SW 1271 (cell line): ENCODE measurements around the gene CHIA.
"Not testable (repeated sequence)": the region's sequence is repeated elsewhere in the genome, so short reads cannot be mapped to it uniquely, and the experiment has no call there.

ENCODE experiments used
- DNase-seq, 2 experiments: peaks; one replicate each; lab custom pipeline; 2025; lab: John Stamatoyannopoulos, UW

CHIA gene

GRCh38 chr1:111285879-111286278 is 4.8 kb upstream of the CHIA start:
- DNase-seq: no peak

DNA sequence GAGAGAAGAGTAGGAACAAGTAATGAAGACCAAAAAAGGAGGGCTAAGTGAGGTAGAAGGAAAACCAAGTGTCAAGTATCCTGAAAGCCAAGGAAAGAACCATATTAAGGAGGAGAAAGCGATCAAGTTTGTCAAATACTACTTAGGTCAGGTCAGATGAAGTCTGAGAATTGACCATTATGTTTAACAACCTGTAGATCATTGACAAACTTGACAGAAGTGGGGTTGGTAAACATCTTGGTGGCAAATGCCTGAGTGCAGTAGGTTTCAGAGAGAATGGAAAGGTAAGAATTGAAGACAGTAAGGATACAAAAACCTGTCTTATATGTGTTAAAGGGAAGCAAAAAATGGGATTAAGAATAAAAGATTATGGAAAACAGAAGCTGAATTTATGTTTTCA is 3.7 kb upstream of the CHIA start:
- no peak for DNase-seq

DNA sequence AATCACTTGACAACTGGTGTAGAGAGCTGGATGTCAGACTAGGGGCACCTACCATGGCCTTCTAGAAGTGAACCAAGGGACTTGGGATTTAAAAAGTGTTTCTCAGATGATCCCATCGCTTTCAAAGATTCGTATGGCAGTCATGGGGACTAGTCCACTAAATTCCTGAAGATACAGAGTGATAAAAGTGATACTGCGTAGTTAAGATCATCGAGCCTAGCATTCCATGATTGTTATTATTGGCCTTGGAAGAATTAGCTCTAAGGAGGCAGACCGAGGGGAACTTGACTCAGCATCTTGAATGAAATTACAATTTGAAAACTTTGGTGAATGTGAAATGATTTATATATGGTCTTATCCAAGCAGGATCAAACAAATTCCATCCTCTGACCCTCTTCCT is 1.3 kb upstream of the CHIA start:
- DNase-seq: no peak

GRCh38 chr1:111290104-111290503 is 547 bp upstream of the CHIA start:
- DNase-seq: no peak

DNA sequence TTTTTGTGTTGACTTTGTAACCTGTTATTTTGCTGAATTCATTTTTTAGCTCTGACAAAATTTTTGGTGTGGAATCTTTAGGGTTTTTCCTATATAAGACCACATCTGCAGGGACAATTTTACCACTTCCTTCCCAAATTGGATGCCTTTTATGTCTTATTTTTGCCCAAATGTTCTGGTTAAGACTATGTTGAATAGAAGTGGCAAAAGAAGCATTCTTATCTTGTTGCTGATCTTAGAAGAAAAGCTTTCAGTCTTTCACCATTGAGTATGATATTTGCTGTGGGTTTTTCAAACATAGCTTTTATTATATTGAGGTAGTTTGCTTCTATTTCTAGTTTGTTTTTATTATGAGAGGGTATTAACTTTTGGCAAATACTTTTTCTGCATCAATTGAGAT is 3.7 kb downstream of the CHIA start:
- DNase-seq: no peak

DNA sequence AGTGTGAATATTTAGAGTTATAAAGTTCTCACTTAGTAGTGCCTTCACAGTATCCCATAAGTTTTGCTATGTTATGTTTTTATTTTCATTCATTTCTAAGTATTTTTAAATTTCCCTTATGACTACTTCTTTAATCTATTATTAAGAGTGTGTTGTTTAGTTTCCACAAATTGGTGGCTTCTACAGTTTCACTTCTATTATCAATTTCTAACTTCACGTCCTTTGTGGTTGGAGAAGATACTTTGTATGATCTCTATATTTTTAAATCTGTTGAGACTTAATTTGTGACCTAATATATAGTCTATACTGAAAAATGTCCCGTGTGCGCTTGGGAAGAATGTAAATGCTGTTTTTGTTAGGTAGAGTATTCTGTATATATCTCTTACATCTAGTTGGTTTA is 11.7 kb downstream of the CHIA start:
- no peak for DNase-seq

- DNase-seq: no peak
These were observed 19.0 kb downstream of the CHIA start for GRCh38 chr1:111309690-111310089.

DNA sequence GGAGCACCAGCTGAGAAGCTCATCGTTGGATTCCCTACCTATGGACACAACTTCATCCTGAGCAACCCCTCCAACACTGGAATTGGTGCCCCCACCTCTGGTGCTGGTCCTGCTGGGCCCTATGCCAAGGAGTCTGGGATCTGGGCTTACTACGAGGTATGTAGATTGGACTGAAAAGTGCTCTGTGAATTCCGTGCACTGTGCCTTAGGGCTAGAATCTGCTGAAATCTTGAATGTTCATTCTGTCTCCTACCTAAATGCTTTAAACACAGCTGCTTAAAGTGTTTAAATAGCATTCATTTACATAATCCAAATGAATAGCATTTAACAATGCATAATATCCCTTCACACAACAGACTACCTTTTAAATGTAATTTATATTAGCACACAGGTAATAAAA is 27.9 kb downstream of the CHIA start:
- DNase-seq: no peak

DNA sequence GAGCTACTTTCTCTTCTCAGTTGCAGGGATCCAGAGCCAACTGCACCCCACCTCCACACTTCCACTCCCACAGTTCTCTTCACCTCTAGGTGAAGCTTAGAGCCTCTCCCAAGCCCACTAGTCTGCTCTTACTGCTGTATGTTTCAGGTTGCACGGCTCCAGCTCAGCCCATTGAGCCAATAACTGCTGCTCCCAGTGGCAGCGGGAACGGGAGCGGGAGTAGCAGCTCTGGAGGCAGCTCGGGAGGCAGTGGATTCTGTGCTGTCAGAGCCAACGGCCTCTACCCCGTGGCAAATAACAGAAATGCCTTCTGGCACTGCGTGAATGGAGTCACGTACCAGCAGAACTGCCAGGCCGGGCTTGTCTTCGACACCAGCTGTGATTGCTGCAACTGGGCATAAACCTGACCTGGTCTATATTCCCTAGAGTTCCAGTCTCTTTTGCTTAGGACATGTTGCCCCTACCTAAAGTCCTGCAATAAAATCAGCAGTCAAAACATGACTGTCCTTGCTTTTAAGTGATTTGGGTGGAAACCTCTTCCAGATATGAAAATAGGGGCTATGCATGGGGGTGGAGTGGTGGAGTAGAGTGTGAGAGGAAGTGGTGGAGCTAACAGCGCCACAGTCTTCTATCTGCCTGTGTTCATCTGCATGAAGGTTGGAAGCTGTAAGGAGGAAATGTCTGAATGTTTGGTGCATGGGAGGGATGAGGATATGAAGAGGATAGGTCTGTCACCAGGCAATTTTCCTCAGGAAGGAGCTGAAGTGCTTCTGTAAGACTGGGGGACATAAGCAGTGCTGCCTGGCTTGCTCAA is 29.6 kb downstream of the CHIA start:
- no peak for DNase-seq

- no peak for DNase-seq
These were observed 32.6 kb downstream of the CHIA start for GRCh38 chr1:111323231-111323630.

GRCh38 chr1:111332190-111332589 is 41.5 kb downstream of the CHIA start:
- no peak for DNase-seq

- peak in 1 of 2 experiments; percentile 3 for DNase-seq
These were observed 43.5 kb downstream of the CHIA start for GRCh38 chr1:111334169-111334568.

DNA sequence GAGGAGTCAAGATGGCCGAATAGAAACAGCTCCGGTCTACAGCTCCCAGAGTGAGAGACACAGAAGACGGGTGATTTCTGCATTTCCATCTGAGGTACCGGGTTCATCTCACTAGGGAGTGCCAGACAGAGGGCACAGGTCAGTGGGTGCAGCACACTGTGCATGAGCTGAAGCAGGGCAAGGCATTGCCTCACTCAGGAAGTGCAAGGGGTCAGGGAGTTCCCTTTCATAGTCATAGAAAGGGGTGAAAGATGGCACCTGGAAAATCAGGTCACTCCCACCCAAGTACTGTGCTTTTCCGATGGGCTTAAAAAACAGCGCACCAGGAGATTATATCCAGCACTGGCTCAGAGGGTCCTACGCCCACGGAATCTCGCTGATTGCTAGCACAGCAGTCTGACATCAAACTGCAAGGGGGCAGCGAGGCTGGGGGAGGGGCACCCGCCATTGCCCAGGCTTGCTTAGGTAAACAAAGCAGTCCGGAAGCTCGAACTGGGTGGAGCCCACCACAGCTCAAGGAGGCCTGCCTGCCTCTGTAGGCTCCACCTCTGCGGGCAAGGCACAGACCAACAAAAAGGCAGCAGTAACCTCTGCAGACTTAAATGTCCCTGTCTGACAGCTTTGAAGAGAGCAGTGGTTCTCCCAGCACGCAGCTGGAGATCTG is 44.7 kb downstream of the CHIA start:
- not testable (repeated sequence) for DNase-seq

- DNase-seq: not testable (repeated sequence)
These were observed 48.2 kb downstream of the CHIA start for GRCh38 chr1:111338849-111339248.

GRCh38 chr1:111346089-111346885 is 55.6 kb downstream of the CHIA start:
- DNase-seq: no peak

DNA sequence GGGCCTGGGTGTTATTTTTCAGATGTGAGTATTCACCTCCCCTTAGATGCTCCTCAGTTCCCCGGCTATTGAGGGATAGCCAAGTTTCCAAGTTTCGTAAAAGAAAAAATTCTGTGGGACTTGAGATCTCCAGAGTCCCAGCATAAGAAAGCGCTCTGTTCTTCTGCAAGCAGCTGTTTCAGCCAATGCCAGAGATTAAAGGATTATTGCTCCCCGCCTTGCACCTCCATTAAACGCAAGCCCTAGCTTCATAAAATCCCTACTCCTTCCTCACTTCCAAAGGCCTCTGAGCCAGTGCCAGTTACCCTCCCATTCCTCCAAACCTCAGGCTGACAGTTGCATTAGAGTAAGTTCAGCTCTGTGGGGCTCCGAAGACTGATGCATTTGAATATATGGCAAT is 56.4 kb downstream of the CHIA start:
- DNase-seq: no peak

DNA sequence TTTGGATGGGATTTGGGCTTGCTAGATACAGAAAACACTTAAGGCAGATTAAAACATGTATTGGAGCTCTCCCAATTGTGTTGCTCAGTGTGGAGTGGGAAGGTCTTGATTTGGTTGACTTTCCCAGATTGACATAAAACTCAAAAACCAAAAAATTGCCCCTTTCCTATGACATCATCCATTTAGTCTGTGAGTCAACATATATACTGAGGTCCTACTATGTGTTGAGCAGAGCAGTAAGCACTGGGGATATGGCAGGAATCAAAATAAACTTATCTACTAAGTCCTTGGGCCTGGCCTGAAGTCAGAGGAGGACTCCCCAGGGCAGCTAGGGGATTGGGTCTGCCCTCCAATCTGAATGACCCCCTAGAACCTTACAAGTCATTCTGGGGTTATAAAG is 61.0 kb downstream of the CHIA start:
- DNase-seq: no peak

- DNase-seq: no peak
These were observed 63.9 kb downstream of the CHIA start for GRCh38 chr1:111354584-111354983.

GRCh38 chr1:111358964-111359363 is 68.3 kb downstream of the CHIA start:
- no peak for DNase-seq

DNA sequence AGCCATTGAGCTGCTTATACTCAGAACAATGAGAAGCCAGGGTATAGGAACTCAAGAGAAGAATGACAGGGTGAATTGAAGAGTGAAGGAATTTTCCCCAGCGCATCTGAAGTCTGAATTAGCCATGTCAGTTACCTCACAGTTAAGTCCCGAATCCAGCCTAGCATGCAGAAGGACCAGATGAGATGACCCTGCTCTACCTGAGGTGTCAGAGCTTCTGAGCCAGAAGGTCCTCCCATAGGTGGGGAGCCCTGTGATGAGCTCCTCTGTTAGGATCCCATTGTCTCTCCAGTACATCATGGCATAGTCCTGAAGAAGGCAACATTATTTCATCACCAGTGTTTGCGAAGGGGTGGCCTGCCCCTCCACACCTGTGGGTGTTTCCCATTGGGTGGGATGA is 68.7 kb downstream of the CHIA start:
- no peak for DNase-seq

GRCh38 chr1:111360257-111360656 is 69.6 kb downstream of the CHIA start:
- DNase-seq: not testable (repeated sequence)

- DNase-seq: no peak
These were observed 71.1 kb downstream of the CHIA start for GRCh38 chr1:111361761-111362160.

DNA sequence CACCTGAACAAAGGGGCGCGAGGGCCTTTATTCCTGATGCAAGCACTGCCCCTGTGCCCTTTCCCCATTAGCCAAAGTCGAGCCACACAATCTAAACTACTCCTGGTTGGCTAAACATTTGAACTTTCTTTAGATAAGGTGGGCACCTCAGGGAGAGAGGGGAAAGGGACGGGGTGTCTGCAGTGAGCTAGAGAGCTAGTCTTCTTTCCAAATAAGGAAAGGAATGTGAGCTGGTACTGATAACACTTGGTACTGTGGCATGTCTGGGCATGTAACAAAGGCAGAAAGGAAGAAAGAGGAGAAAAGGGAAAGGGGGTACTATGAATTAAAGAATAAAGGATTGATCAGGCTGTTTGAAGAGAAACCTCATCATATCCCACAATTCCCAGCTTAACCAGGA is 74.0 kb downstream of the CHIA start:
- no peak for DNase-seq
